IgD-negative memory B cell (primary cell): Measurements from ENCODE around the gene SLIT1. TPM values are rescaled to one million over a fixed set of nuclear protein-coding genes. Genes with fewer than 3 reads are reported as not detected.

Experiments
- H3K27ac Mint-ChIP-seq, 3 donors: one replicate each; pipeline ENCODE4 v1.8.0; 2020 to 2022; ENCODE audit warnings: mild to moderate bottlenecking in 3 of 3, mixed read lengths in 3 of 3, moderate library complexity in 1 of 3
- H3K27me3 Mint-ChIP-seq: one replicate; pipeline ENCODE4 v1.8.0; 2021; ENCODE audit warnings: mixed read lengths
- H3K36me3 Mint-ChIP-seq: one replicate; pipeline ENCODE4 v1.8.0; 2020; ENCODE audit warnings: mild to moderate bottlenecking, mixed read lengths
- H3K4me1 Mint-ChIP-seq, 3 donors: one replicate each; pipeline ENCODE4 v1.8.0; 2020 to 2022; ENCODE audit warnings: mixed read lengths in 3 of 3, mild to moderate bottlenecking in 1 of 3
- H3K4me3 Mint-ChIP-seq, 4 donors: one replicate each; pipeline ENCODE4 v1.8.0; 2020 to 2022; ENCODE audit warnings: mild to moderate bottlenecking in 4 of 4, mixed read lengths in 4 of 4, moderate library complexity in 3 of 4
- H3K9me3 Mint-ChIP-seq, 3 donors: one replicate each; pipeline ENCODE4 v1.8.0; 2020 to 2021; ENCODE audit warnings: mixed read lengths in 3 of 3, mild to moderate bottlenecking in 1 of 3
- polyA plus RNA-seq: library from polyadenylated mRNA; unstranded; fragments of 300-500 nt; fragmentation: Illumina TruSeq; gene quantifications from one replicate; pipeline ENCODE4 v1.2.3, GENCODE V29; 2021

The SLIT1 gene
- polyA plus RNA-seq, 1 donor from 2014 or later = not detected

GRCh38 chr10:96958071-96958470 is 227.7 kb downstream of the SLIT1 start:
- Mint-ChIP-seq H3K4me1 (no peaks in the 10 kb centered on the region), H3K27me3 (no peaks in the 10 kb centered on the region), H3K9me3 (no peaks in the 10 kb centered on the region), H3K27ac (no peak overlapping the region), H3K4me3 (no peak overlapping the region), H3K36me3 (peaks cover 14% of the 10 kb centered on the region)

DNA sequence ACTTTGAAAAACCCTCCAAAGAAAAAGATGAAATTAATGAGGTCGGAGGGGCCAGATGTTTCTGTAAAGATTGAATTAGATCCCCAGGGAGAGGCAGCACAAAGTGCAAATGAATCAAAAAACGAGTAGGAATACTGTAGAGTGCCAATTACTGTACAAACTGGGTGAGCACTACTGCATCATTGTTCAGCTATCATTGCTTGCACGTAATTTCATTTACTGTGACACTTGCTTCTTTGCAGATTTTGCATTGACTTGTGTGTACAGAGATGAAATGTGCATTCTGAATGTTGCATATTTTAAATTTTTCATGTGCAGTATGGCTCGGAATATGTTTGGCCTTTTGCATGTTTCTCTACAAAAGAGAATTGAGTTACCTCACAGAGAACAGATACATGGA is 230.0 kb downstream of the SLIT1 start:
- no peaks in the 10 kb centered on the region for H3K27me3 Mint-ChIP-seq
- no peak overlapping the region for H3K27ac Mint-ChIP-seq
- no peaks in the 10 kb centered on the region for H3K4me1 Mint-ChIP-seq
- no peaks in the 10 kb centered on the region for H3K9me3 Mint-ChIP-seq
- no peak overlapping the region for H3K4me3 Mint-ChIP-seq
- H3K36me3 Mint-ChIP-seq = peaks cover 14% of the 10 kb centered on the region

DNA sequence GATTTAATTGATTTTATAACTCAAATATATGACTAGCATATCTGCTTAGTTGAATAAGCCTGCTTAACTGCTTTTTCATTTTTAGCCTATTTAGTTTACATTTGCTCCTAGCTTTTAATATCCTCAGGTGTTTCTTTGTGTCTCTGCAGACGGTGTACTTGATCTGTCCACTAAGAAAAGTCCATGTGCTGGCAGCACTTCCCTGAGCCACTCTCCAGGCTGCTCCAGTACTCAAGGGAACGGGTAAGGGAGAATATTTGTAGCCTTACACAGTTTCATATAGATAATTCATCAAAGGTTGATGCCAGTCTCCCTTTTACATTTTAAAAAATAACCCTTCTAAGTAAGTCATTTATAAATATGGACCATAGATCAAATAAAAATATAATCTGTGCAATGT is 233.8 kb downstream of the SLIT1 start:
- H3K27ac Mint-ChIP-seq = no peak overlapping the region

GRCh38 chr10:96949039-96949683 is 236.6 kb downstream of the SLIT1 start:
- H3K9me3 Mint-ChIP-seq = no peaks in the 10 kb centered on the region
- peaks cover 2 to 5% (median 4%) of the 10 kb centered on the region in 3 donors for H3K4me1 Mint-ChIP-seq
- H3K27me3 Mint-ChIP-seq = no peaks in the 10 kb centered on the region
- no peak overlapping the region for H3K4me3 Mint-ChIP-seq
- peaks cover 1% of the 10 kb centered on the region for H3K36me3 Mint-ChIP-seq
- H3K27ac Mint-ChIP-seq = peak overlapping the region in 1 of 3 donors; percentile 91

More for the DNA sequence above, 233.8 kb downstream of the SLIT1 start:
- H3K36me3 Mint-ChIP-seq = peaks cover 11% of the 10 kb centered on the region
- H3K9me3 Mint-ChIP-seq = no peaks in the 10 kb centered on the region
- H3K4me3 Mint-ChIP-seq = no peak overlapping the region
- no peaks in the 10 kb centered on the region for H3K27me3 Mint-ChIP-seq
- H3K4me1 Mint-ChIP-seq = no peaks in the 10 kb centered on the region

Other genes with a start within 250 kb of the SLIT1 start
- 7.3 TPM for gene ARHGAP19, start 106.7 kb upstream of the SLIT1 start, polyA plus RNA-seq
- gene FRAT1, start 133.3 kb upstream of the SLIT1 start, polyA plus RNA-seq = 6.2 TPM
- gene FRAT2, start 148.8 kb upstream of the SLIT1 start, polyA plus RNA-seq = 7.3 TPM
- gene RRP12, start 215.4 kb upstream of the SLIT1 start, polyA plus RNA-seq = 15.0 TPM
- gene PGAM1, start 240.2 kb upstream of the SLIT1 start, polyA plus RNA-seq = 192 TPM